AG04449 (cell line): ENCODE results near the gene TCN2.
"Not testable (repeated sequence)": the region's sequence is repeated elsewhere in the genome, so short reads cannot be mapped to it uniquely, and the experiment has no call there.

Experiments used
- CTCF ChIA-PET: fragments of 350-600 bp; formaldehyde crosslinking; extraction: SDS; loops from one replicate; lab custom pipeline; 2021; ENCODE audit warnings: antibody characterized with exemption; lab: Yijun Ruan, JAX
- POLR2A ChIA-PET: fragments of 400-600, 350-600 bp; formaldehyde crosslinking; extraction: SDS; loops from one replicate; lab custom pipeline; 2020; ENCODE audit warnings: antibody characterized with exemption, inconsistent platforms; lab: Yijun Ruan, JAX
- DNase-seq: peaks from one replicate; pipeline ENCODE4 v3.0.0-alpha.2; 2010; ENCODE audit warnings: low read depth, low spot score
- H3K4me3 ChIP-seq: 2 replicates; pipeline ENCODE4 v1.5.1; 2011; ENCODE audit warnings: low read depth, mild to moderate bottlenecking, control low read depth, low read length
- CTCF ChIP-seq: IDR thresholded peaks from one replicate; pipeline ENCODE4 v1.5.1; 2011; ENCODE audit warnings: mild to moderate bottlenecking, moderate library complexity, low read length, control low read depth, inconsistent platforms; ENCODE audit not compliant: insufficient read depth; ENCODE audit errors: missing control alignments

The TCN2 gene

GRCh38 chr22:30617819-30618218, 10.8 kb downstream of the TCN2 start:
- no peak for DNase-seq
- CTCF ChIA-PET, result interaction anchor here (2.5 to 3.7 kb wide), 3 partner anchors 16 to 137 kb away, joined by 9 to 24 read pairs (median 19); partner anchors contain the start of gene SLC35E4
- H3K4me3 ChIP-seq, result no peak overlapping the region
- TF ChIP-seq CTCF, result no peak
- POLR2A ChIA-PET, result no interaction called here

- not testable (repeated sequence) for DNase-seq, H3K4me3 ChIP-seq
- POLR2A ChIA-PET, result interaction anchor here (0.6 kb wide), 1 partner anchor 10 kb away, joined by 4 read pairs; no protein-coding TSS in a partner anchor
- CTCF ChIA-PET, result interaction anchor here (1.6 to 3.0 kb wide), 4 partner anchors 14 to 300 kb away, joined by 5 to 24 read pairs (median 9); partner anchors contain the start of genes SLC35E4 and TCN2
Measured at GRCh38 chr22:30619909-30620308, 12.9 kb downstream of the TCN2 start.

GRCh38 chr22:30626413-30626812, 19.4 kb downstream of the TCN2 start:
- no peak for DNase-seq
- TF ChIP-seq CTCF, result no peak
- CTCF ChIA-PET, result interaction anchor here (1.1 to 7.4 kb wide), 4 partner anchors 8 to 294 kb away, joined by 3 to 60 read pairs (median 18); partner anchors contain the start of gene SLC35E4
- POLR2A ChIA-PET, result no interaction called here
- no peak overlapping the region for H3K4me3 ChIP-seq

- ChIA-PET POLR2A (interaction anchor here (1.1 kb wide), 1 partner anchor 20 kb away, joined by 4 read pairs; the partner anchor contains the start of gene TCN2), CTCF (interaction anchor here (0.8 to 7.4 kb wide), 2 partner anchors 22 to 128 kb away, joined by 3 to 60 read pairs; no protein-coding TSS in a partner anchor)
- H3K4me3 ChIP-seq, result no peak overlapping the region
- TF ChIP-seq CTCF, result no peak
- DNase-seq, result no peak
Measured at GRCh38 chr22:30627471-30627870, 20.5 kb downstream of the TCN2 start.

- POLR2A ChIA-PET, result no interaction called here
- CTCF ChIA-PET, result interaction anchor here (0.6 to 7.4 kb wide), 3 partner anchors 127 to 148 kb away, joined by 3 to 60 read pairs (median 3); no protein-coding TSS in a partner anchor
- H3K4me3 ChIP-seq, result no peak overlapping the region
- DNase-seq, result no peak
- no peak for TF ChIP-seq CTCF
Measured at GRCh38 chr22:30628491-30628890, 21.5 kb downstream of the TCN2 start.

GRCh38 chr22:30631469-30631868, 24.5 kb downstream of the TCN2 start:
- DNase-seq, H3K4me3 ChIP-seq, POLR2A ChIA-PET: not testable (repeated sequence)
- CTCF ChIA-PET, result interaction anchor here (5.2 kb wide), 1 partner anchor 124 kb away, joined by 518 read pairs; no protein-coding TSS in a partner anchor

- POLR2A ChIA-PET, result interaction anchor here (0.9 to 2.8 kb wide), 4 partner anchors 9 to 291 kb away, joined by 3 to 20 read pairs (median 4); no protein-coding TSS in a partner anchor
- peak; percentile 92 for TF ChIP-seq CTCF
- CTCF ChIA-PET, result interaction anchor here (0.6 to 5.2 kb wide), 57 partner anchors 9 to 451 kb away, joined by 3 to 518 read pairs (median 5); partner anchors contain the start of genes DUSP18, PES1 and TCN2
- peak overlapping the region; percentile 42 for H3K4me3 ChIP-seq
- DNase-seq, result peak; percentile 54
Measured at GRCh38 chr22:30634471-30635233, 27.7 kb downstream of the TCN2 start.
